Nephron progenitor cell (in vitro differentiated cells): ENCODE results near the gene DNASE1L2.
A peak's percentile ranks its signal among the peaks of the same experiment; 100 is the strongest.

Source experiments
- DNase-seq: peaks from one replicate; pipeline ENCODE4 v3.0.0; 2021
- H3K27ac Mint-ChIP-seq: 2 replicates; pipeline ENCODE4 v1.8.0; 2021; ENCODE audit warnings: mild to moderate bottlenecking, moderate library complexity, mixed read lengths
- H3K27me3 Mint-ChIP-seq: 2 replicates; pipeline ENCODE4 v1.8.0; 2021; ENCODE audit warnings: mild to moderate bottlenecking, low read depth, mixed read lengths; ENCODE audit not compliant: poor library complexity
- H3K36me3 Mint-ChIP-seq: 2 replicates; pipeline ENCODE4 v1.8.0; 2021; ENCODE audit warnings: low read depth, mixed read lengths
- H3K4me1 Mint-ChIP-seq: 2 replicates; pipeline ENCODE4 v1.8.0; 2021; ENCODE audit warnings: mixed read lengths
- H3K4me3 Mint-ChIP-seq: 2 replicates; pipeline ENCODE4 v1.8.0; 2021; ENCODE audit warnings: mild to moderate bottlenecking, moderate library complexity, mixed read lengths
- H3K9me3 Mint-ChIP-seq: 2 replicates; pipeline ENCODE4 v1.8.0; 2021; ENCODE audit warnings: mild to moderate bottlenecking, moderate library complexity, mixed read lengths
- TF ChIP-seq, protein P1 (sequence below): fragments of 200-600 bp; sonication (generic); IDR thresholded peaks from 2 replicates; pipeline ENCODE4 v1.5.0; 2021; ENCODE audit warnings: antibody characterized with exemption

Gene DNASE1L2

DNA sequence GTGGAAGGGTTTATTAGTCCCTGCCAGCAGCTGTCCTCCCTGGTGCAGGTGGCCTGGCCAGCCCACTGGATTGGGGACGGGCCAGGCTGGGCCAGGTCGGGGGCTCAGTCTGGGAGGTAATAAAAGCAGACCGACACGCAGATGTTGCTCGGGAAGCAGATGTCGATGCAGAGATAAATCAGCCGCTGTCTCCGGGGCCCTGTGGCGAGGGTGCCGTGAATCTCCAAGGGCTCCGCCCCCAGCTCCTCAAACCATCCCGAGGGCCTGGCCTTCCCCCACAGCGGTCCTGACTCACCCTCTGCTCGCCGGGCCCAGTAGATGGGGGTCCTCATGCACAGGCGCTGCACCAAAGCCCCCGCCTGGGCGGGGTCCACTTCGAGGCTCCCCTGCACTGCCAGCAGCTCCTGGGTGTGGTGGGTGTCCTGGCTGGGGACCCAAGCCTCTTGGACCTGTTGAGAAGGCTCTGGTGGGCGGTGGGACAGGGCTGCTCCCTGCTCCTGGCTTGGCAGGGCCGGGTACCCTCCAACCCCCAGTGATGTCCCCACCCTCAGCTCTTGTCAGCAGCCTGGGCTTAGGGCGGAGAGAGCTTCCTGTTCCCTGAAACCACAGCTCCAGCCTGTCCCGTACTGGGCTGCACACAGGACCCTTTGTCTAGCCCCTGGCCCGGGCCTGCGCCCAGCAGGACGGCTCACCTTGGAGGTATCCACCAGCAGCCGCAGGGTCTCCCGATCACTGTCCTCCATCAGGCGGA lies 26.8 kb upstream of the DNASE1L2 start:
- peaks cover 12% of the 10 kb centered on the region for H3K36me3 Mint-ChIP-seq
- TF ChIP-seq, protein P1, sequence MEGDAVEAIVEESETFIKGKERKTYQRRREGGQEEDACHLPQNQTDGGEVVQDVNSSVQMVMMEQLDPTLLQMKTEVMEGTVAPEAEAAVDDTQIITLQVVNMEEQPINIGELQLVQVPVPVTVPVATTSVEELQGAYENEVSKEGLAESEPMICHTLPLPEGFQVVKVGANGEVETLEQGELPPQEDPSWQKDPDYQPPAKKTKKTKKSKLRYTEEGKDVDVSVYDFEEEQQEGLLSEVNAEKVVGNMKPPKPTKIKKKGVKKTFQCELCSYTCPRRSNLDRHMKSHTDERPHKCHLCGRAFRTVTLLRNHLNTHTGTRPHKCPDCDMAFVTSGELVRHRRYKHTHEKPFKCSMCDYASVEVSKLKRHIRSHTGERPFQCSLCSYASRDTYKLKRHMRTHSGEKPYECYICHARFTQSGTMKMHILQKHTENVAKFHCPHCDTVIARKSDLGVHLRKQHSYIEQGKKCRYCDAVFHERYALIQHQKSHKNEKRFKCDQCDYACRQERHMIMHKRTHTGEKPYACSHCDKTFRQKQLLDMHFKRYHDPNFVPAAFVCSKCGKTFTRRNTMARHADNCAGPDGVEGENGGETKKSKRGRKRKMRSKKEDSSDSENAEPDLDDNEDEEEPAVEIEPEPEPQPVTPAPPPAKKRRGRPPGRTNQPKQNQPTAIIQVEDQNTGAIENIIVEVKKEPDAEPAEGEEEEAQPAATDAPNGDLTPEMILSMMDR, result no peak
- no peak overlapping the region for H3K4me3 Mint-ChIP-seq
- no peak overlapping the region for H3K27ac Mint-ChIP-seq
- peaks cover 3% of the 10 kb centered on the region for H3K27me3 Mint-ChIP-seq
- H3K4me1 Mint-ChIP-seq, result peaks cover 53% of the 10 kb centered on the region
- DNase-seq, result no peak
- no peaks in the 10 kb centered on the region for H3K9me3 Mint-ChIP-seq

DNA sequence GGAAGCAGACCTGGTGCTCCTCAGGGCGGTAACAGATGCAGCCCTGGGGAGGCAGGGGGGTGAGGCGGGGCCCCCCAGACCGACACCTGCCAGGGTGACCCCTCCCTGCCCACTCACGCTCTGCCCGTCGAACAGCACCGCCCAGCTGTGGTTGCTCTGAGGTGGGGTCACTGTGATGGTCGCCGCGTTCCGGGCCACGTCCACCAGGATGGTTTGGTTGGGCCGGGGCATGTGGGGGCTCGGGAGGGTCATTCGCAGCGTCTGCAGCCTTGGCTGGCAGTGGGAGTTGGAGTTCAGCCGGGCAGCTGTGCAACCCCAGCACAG lies 26.3 kb upstream of the DNASE1L2 start:
- H3K36me3 Mint-ChIP-seq, result peaks cover 12% of the 10 kb centered on the region
- no peaks in the 10 kb centered on the region for H3K9me3 Mint-ChIP-seq
- peaks cover 49% of the 10 kb centered on the region for H3K4me1 Mint-ChIP-seq
- no peak for DNase-seq
- no peak overlapping the region for H3K4me3 Mint-ChIP-seq
- TF ChIP-seq, protein P1, result no peak
- H3K27ac Mint-ChIP-seq, result no peak overlapping the region
- no peaks in the 10 kb centered on the region for H3K27me3 Mint-ChIP-seq

DNA sequence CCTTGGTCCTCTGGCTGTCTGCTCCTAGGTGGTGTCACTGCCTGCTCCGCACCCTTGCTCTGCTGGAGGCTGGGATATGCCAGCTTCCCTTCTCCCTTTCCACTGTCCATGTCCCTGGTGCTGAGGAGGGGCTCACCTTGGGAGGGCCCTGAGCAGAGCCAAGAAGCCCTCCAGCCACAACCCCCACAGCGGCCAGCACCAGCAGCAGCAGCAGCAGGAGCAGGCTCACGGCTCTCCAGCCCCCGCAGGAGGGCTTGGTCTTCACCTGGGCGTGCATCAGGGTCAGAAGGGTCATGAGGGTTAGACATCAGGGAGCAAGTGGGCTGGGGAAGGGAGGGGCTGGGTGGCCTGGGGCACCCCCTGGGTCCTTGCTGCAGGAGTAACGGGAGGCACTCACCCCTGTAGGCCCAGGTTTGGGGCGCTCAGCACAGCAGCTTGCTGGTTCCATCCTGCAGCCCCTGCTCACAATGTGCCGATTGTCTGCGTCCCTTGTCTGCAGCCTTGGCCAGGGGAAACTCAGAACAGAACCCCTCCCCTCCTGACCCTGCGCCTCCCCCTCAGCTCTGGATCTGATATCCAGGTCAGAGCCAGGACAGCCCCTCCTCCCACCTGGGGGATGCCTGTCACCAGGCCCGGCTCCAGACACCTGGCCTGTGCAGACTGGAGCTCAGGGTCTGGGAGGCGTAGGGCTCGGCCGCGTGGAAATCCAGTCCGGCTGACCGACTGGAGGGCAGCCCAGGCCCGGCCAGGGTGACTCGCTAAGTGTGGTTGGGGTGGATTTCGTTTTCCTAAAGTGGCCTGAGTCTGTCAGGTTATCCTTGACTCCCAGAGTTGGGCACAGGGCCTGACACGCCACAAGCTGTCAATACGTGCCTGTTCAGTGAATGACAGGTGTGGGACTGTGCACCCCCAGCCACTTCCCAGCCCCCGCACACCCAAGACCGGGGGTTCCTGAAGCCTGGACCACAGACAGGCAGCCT lies 25.6 kb upstream of the DNASE1L2 start, which contains the start of gene BRICD5:
Gene BRICD5 (minus strand): TSS at position 478 of the 980 bp plus-strand sequence. CDS start 30 bp downstream, at position 448.
- Mint-ChIP-seq H3K27me3 (no peaks in the 10 kb centered on the region), H3K27ac (peak within 1 kb of the TSS; percentile 32), H3K36me3 (peaks cover 12% of the 10 kb centered on the region), H3K4me3 (peak within 1 kb of the TSS; percentile 23), H3K4me1 (peaks cover 53% of the 10 kb centered on the region), H3K9me3 (no peaks in the 10 kb centered on the region)
- TF ChIP-seq, protein P1, result no peak
- DNase-seq, result no peak

DNA sequence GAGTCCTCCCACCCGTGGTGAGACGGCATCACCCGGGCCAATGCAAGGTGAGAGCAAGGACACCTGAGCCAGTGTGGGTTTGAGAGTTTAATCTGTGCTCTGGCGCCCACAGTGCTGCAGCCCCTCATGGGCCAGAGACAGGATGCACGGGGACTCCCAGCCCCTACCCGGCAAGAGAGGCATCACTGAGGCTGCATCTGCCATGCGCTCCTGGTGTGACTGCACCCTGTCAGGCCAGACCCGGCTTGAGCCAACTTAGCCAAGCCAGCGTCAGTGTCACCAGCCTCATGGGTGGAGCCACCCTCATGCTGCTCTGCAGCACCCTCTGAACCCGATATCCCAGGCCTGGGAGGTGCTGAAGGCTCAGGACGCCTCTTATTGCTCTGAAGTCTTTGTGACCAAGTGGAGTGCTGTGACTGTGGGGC lies 24.3 kb upstream of the DNASE1L2 start:
- DNase-seq, result no peak
- H3K27me3 Mint-ChIP-seq, result no peaks in the 10 kb centered on the region
- peaks cover 46% of the 10 kb centered on the region for H3K4me1 Mint-ChIP-seq
- H3K9me3 Mint-ChIP-seq, result no peaks in the 10 kb centered on the region
- no peak overlapping the region for H3K27ac Mint-ChIP-seq
- peak overlapping the region; percentile 64 for H3K4me3 Mint-ChIP-seq
- TF ChIP-seq, protein P1, result no peak
- H3K36me3 Mint-ChIP-seq, result peaks cover 8% of the 10 kb centered on the region

GRCh38 chr16:2212362-2213324 lies 23.6 kb upstream of the DNASE1L2 start:
- Mint-ChIP-seq H3K27ac (no peak overlapping the region), H3K4me1 (peaks cover 41% of the 10 kb centered on the region), H3K36me3 (peaks cover 4% of the 10 kb centered on the region), H3K4me3 (peak overlapping the region; percentile 82), H3K27me3 (no peaks in the 10 kb centered on the region), H3K9me3 (no peaks in the 10 kb centered on the region)
- no peak for DNase-seq
- TF ChIP-seq, protein P1, result no peak
